Panc1 (cell line): ENCODE measurements around the gene SLC66A2. TPM values are rescaled to one million over a fixed set of nuclear protein-coding genes. Genes with fewer than 3 reads are reported as not detected.

ENCODE experiments used
- ATAC-seq: fragments of 200-7000 bp; cut with Tn5 transposase; 2 replicates; pipeline ENCODE4 v1.9.1; 2020; ENCODE audit warnings: mild to moderate bottlenecking, moderate library complexity
- BruUV-seq: library from RNA; stranded (reverse); fragments of 400-500 nt; replicated peaks from 2 replicates; lab custom pipeline; 2021; lab: Mats Ljungman, UMichigan
- CTCF ChIA-PET: fragments of 300-600 bp; sonication (Branson Sonifier 250); formaldehyde crosslinking; loops from one replicate; lab custom pipeline; 2022; ENCODE audit warnings: antibody characterized with exemption; lab: Charles Lee
- POLR2A ChIA-PET: fragments of 300-600 bp; sonication (Branson Sonifier 250); formaldehyde crosslinking; loops from one replicate; lab custom pipeline; 2022; ENCODE audit warnings: antibody characterized with exemption; lab: Charles Lee
- DNase-seq: peaks from one replicate; pipeline ENCODE4 v3.0.0-alpha.2; 2010; ENCODE audit warnings: low read depth, low spot score
- H3K27ac ChIP-seq: 2 replicates; pipeline ENCODE4 v1.5.1; 2011; ENCODE audit warnings: mild to moderate bottlenecking, low read length, inconsistent platforms
- H3K27me3 ChIP-seq: fragments of 200-500 bp; sonication (Bioruptor generic); 2 replicates; pipeline ENCODE4 v1.6.0; 2014; ENCODE audit warnings: low read length, inconsistent platforms; ENCODE audit not compliant: control insufficient read depth, insufficient read depth
- H3K36me3 ChIP-seq: fragments of 200-500 bp; sonication (Bioruptor generic); 2 replicates; pipeline ENCODE4 v1.5.1; 2014; ENCODE audit warnings: inconsistent platforms, mild to moderate bottlenecking, low read length, moderate library complexity; ENCODE audit not compliant: control insufficient read depth, insufficient read depth
- H3K4me1 ChIP-seq: 2 replicates; pipeline ENCODE4 v1.5.1; 2011; ENCODE audit warnings: inconsistent platforms, mild to moderate bottlenecking, low read length, moderate library complexity; ENCODE audit not compliant: control insufficient read depth, insufficient read depth
- H3K4me3 ChIP-seq, 2 experiments: 2 replicates each; pipeline ENCODE4 v1.5.1; 2011 to 2012; ENCODE audit warnings: low read depth in 2 of 2, low read length in 2 of 2, mild to moderate bottlenecking in 2 of 2, inconsistent platforms in 1 of 2, moderate library complexity in 1 of 2
- H3K9me3 ChIP-seq: fragments of 200-500 bp; sonication (Bioruptor generic); 2 replicates; pipeline ENCODE4 v1.5.1; 2014; ENCODE audit warnings: low read depth, mild to moderate bottlenecking, inconsistent platforms, low read length, moderate library complexity; ENCODE audit not compliant: control insufficient read depth, insufficient read depth
- POLR2AphosphoS5 ChIP-seq: IDR thresholded peaks from 2 replicates; pipeline ENCODE4 v1.6.1; 2012; ENCODE audit warnings: mild to moderate bottlenecking, low read depth, low read length, moderate library complexity
- SIN3A ChIP-seq: IDR thresholded peaks from 2 replicates; pipeline ENCODE4 v1.6.1; 2012; ENCODE audit warnings: low read depth, mild to moderate bottlenecking, low read length, moderate library complexity, borderline replicate concordance; ENCODE audit not compliant: insufficient read depth
- TCF7L2 ChIP-seq: IDR thresholded peaks from 2 replicates; pipeline ENCODE4 v1.6.1; 2011; ENCODE audit warnings: mild to moderate bottlenecking, low read depth, low read length, inconsistent platforms
- in situ Hi-C: cut with HindIII; loops from 2 replicates; pipeline ENCODE4 v1.10.0; 2016; ENCODE audit warnings: low sequenced_read_pairs, low pct_unique_long_range_greater_than_20kb
- intact Hi-C: fragments of 100-400 bp; cut with micrococcal nuclease; formaldehyde crosslinking; loops from one replicate; pipeline ENCODE4 v1.10.0; 2022; ENCODE audit not compliant: unreplicated experiment
- total RNA-seq: library from RNA; stranded (reverse); gene quantifications from one replicate; pipeline ENCODE4 v1.2.1, GENCODE V29; 2021; ENCODE audit not compliant: unreplicated experiment
- TF ChIP-seq, protein P1 (sequence below): fragments of 450-650 bp; IDR thresholded peaks from 2 replicates; pipeline ENCODE4 v1.5.1; 2017; ENCODE audit warnings: mild to moderate bottlenecking
- TF ChIP-seq, protein P2 (sequence below), 2 experiments: IDR thresholded peaks; 2 replicates each; pipeline ENCODE4 v1.6.1; 2011 to 2012; ENCODE audit warnings: low read depth in 2 of 2, control low read depth in 1 of 2, low read length in 1 of 2, mild to moderate bottlenecking in 1 of 2, moderate library complexity in 1 of 2; ENCODE audit not compliant: insufficient read depth in 1 of 2

SLC66A2 gene
- total RNA-seq, 1 experiment from 2014 or later = 92.5 TPM

DNA sequence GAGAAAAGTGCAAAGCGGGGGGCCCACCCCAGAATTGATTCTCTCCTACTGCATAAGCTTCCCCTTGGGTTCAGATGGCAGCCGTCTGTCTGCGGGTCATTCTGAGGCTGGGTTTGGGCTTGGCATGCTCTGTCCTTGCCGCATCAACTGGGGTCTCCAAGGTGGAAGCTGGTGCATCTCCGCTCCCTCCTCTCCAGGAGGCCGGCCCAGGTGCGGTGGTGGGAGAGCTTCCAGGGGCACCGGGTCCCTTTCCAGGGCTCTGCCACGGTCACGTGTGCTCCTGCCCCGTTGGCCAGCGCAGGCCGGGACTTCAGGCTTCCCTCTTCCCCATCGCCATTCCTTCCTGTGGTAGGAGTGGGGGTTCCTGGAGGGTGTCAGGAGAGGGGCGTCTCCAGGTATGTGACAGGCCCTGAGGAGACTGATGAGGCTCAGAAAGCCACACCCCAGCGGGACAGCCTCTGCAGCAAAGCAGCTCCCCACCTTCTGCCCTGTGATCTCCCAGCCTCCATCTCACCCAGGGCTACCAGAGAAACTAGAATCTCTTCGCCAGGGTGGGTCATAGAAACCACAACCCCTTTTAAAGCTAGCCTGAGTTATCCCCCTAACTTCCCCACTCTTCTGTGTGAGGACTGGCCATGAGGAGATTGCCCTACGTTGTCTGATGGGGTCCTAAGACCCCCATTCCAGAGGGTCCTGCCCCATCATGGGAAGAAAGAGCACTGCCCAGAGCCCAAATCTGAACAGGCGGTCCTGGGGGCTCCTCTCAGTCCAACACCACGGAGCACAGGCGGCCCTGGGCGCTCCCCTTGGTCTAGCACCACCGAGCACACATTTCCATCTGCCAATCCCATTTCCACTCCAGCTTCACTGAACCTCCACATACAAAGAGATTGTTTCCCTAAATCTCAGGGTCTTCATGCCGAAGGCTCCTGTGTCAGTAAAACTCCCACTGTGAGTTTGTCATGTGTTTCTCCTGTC is 76.6 kb downstream of the SLC66A2 start:
- no peak for TF ChIP-seq TCF7L2
- no peak for TF ChIP-seq POLR2AphosphoS5
- TF ChIP-seq, protein P1, sequence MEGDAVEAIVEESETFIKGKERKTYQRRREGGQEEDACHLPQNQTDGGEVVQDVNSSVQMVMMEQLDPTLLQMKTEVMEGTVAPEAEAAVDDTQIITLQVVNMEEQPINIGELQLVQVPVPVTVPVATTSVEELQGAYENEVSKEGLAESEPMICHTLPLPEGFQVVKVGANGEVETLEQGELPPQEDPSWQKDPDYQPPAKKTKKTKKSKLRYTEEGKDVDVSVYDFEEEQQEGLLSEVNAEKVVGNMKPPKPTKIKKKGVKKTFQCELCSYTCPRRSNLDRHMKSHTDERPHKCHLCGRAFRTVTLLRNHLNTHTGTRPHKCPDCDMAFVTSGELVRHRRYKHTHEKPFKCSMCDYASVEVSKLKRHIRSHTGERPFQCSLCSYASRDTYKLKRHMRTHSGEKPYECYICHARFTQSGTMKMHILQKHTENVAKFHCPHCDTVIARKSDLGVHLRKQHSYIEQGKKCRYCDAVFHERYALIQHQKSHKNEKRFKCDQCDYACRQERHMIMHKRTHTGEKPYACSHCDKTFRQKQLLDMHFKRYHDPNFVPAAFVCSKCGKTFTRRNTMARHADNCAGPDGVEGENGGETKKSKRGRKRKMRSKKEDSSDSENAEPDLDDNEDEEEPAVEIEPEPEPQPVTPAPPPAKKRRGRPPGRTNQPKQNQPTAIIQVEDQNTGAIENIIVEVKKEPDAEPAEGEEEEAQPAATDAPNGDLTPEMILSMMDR = no peak
- TF ChIP-seq SIN3A = no peak
- TF ChIP-seq, protein P2, sequence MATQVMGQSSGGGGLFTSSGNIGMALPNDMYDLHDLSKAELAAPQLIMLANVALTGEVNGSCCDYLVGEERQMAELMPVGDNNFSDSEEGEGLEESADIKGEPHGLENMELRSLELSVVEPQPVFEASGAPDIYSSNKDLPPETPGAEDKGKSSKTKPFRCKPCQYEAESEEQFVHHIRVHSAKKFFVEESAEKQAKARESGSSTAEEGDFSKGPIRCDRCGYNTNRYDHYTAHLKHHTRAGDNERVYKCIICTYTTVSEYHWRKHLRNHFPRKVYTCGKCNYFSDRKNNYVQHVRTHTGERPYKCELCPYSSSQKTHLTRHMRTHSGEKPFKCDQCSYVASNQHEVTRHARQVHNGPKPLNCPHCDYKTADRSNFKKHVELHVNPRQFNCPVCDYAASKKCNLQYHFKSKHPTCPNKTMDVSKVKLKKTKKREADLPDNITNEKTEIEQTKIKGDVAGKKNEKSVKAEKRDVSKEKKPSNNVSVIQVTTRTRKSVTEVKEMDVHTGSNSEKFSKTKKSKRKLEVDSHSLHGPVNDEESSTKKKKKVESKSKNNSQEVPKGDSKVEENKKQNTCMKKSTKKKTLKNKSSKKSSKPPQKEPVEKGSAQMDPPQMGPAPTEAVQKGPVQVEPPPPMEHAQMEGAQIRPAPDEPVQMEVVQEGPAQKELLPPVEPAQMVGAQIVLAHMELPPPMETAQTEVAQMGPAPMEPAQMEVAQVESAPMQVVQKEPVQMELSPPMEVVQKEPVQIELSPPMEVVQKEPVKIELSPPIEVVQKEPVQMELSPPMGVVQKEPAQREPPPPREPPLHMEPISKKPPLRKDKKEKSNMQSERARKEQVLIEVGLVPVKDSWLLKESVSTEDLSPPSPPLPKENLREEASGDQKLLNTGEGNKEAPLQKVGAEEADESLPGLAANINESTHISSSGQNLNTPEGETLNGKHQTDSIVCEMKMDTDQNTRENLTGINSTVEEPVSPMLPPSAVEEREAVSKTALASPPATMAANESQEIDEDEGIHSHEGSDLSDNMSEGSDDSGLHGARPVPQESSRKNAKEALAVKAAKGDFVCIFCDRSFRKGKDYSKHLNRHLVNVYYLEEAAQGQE (IDR thresholded peaks at IDR 0.05; ENCODE audit: insufficient read depth in 1 of 2, low read depth in 2 of 2, low read length in 1 of 2) = no peak
- CTCF ChIA-PET = no interaction called here
- Histone ChIP-seq H3K27ac (no peak overlapping the region), H3K9me3 (no peaks in the 10 kb centered on the region), H3K27me3 (peaks cover 2% of the 10 kb centered on the region; the same call in 1 of the 2 replicates), H3K36me3 (no peaks in the 10 kb centered on the region), H3K4me3 (no peak overlapping the region), H3K4me1 (0 out of 2 replicates have a peak, but pooled peaks cover 4% of the 10 kb centered on the region)
- BruUV-seq = no TSS peak
- DNase-seq (no peak), ATAC-seq (no peak)
- in situ Hi-C loops (no loop called here), intact Hi-C loops (no loop called here)
- POLR2A ChIA-PET = no interaction called here

DNA sequence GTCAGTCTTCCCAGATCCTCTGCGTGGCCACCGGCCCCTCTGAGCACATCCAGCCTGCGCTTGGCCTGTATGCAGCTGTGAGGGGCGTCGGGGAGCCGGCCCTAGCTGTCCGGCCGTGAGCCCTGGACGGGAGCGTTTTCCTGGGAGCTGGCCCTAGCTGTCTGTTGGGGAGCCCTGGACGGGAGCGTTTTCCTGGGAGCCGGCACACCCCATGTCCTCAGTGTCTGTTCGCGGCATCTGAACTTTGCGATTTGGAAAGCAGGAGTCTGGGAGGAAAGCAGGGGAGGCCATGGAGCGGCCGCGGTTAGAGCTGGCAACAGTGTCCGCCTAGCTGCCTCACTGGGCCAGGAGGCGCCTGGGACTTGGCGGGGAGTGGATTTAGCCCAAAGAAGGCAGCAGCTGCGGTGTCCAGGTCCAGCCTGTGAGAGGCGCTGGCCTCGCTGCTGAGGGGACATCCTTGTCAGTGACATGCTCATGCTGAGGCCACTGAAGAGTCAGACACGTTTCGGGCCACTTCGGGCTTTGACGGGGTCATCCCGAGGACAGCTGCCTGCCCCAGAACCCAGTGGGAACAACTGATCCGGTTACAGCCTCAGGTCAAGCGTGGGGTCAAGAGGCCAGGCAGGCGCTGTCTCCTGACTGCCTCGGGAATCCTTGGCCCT is 77.9 kb downstream of the SLC66A2 start:
- intact Hi-C loops (no loop called here), in situ Hi-C loops (no loop called here)
- H3K9me3 ChIP-seq = no peaks in the 10 kb centered on the region
- ATAC-seq (no peak), DNase-seq (no peak)
- ChIA-PET CTCF (no interaction called here), POLR2A (no interaction called here)
- H3K4me1 ChIP-seq = 0 out of 2 replicates have a peak, but pooled peaks cover 4% of the 10 kb centered on the region
- TF ChIP-seq SIN3A (no peak), POLR2AphosphoS5 (no peak), TCF7L2 (no peak)
- TF ChIP-seq, protein P1 = no peak
- TF ChIP-seq, protein P2 (IDR thresholded peaks at IDR 0.05; ENCODE audit: insufficient read depth in 1 of 2, low read depth in 2 of 2, low read length in 1 of 2) = no peak
- no peaks in the 10 kb centered on the region for H3K36me3 ChIP-seq
- peaks cover 2% of the 10 kb centered on the region; the same call in 1 of the 2 replicates for H3K27me3 ChIP-seq
- H3K27ac ChIP-seq = no peak overlapping the region
- H3K4me3 ChIP-seq = no peak overlapping the region
- no TSS peak for BruUV-seq
